ENCODE results near the gene PAK6. TPM values are rescaled to one million over a fixed set of nuclear protein-coding genes. Genes with fewer than 3 reads are reported as not detected.
A peak's percentile ranks its signal among the peaks of the same experiment; 100 is the strongest.

The PAK6 gene
- total RNA-seq, 1 donor, result not detected

DNA sequence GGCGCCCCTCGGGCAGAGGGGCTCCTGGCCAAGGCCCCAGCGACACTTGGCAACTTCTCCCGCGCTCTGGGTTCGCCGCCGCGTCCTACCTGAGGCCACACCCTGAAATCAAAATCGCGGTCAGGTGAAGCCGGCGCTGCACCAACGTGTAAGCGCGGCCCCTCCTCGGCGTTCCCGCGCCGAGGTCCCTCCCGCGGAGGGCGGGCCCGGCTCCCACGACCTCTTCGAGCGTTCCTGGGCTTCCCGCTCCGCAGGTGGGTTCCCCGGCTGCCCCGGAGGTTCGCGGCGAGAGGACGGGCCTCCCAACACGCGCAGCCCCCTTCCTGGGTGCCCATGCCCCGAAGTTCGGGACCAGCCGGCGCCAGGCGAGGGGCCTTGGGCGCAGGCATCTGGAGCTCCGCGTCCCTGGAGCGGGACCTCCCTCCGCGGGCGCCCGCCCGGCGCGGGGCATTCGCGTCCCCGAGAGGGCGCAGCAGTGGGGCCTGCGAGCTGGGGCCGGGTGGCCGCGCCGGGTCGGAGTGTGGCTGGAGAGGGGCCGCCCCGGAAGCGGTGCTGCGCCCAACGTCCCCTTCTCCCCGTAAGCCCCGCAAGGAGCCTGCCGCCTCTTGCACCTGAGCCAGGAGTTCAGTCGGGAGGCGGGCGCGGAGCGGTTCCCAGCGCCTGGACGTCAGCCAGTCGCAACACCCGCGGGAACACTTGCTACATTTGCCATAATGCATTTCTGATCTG is 13.7 kb downstream of the PAK6 start:
- peak; percentile 85 for DNase-seq (ENCODE audit: insufficient read length, low spot score, missing footprints)
- TF ChIP-seq, protein P1, sequence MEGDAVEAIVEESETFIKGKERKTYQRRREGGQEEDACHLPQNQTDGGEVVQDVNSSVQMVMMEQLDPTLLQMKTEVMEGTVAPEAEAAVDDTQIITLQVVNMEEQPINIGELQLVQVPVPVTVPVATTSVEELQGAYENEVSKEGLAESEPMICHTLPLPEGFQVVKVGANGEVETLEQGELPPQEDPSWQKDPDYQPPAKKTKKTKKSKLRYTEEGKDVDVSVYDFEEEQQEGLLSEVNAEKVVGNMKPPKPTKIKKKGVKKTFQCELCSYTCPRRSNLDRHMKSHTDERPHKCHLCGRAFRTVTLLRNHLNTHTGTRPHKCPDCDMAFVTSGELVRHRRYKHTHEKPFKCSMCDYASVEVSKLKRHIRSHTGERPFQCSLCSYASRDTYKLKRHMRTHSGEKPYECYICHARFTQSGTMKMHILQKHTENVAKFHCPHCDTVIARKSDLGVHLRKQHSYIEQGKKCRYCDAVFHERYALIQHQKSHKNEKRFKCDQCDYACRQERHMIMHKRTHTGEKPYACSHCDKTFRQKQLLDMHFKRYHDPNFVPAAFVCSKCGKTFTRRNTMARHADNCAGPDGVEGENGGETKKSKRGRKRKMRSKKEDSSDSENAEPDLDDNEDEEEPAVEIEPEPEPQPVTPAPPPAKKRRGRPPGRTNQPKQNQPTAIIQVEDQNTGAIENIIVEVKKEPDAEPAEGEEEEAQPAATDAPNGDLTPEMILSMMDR (IDR thresholded peaks at IDR 0.05; ENCODE audit: extremely low read depth, low read depth, low read length), result no peak
- Histone ChIP-seq H3K4me2 (ENCODE audit: insufficient read depth, low read length) (peak overlapping the region; percentile 81), H3K79me2 (ENCODE audit: insufficient read depth, low read length) (no peaks in the 10 kb centered on the region), H3K9me3 (ENCODE audit: low read depth, low read length) (no peaks in the 10 kb centered on the region), H4K20me1 (ENCODE audit: insufficient read depth, low read length) (no peaks in the 10 kb centered on the region), H2AFZ (ENCODE audit: low read length) (peak overlapping the region; percentile 70), H3K4me1 (ENCODE audit: insufficient read depth, low read length) (peaks cover 4% of the 10 kb centered on the region), H3K27me3 (ENCODE audit: insufficient read depth, low read length) (peaks cover 51% of the 10 kb centered on the region), H3K27ac (ENCODE audit: low read depth, low read length) (no peak overlapping the region), H3K4me3 (ENCODE audit: insufficient read depth, low read length) (peak overlapping the region; percentile 69), H3K36me3 (ENCODE audit: insufficient read depth, low read length) (no peaks in the 10 kb centered on the region)

DNA sequence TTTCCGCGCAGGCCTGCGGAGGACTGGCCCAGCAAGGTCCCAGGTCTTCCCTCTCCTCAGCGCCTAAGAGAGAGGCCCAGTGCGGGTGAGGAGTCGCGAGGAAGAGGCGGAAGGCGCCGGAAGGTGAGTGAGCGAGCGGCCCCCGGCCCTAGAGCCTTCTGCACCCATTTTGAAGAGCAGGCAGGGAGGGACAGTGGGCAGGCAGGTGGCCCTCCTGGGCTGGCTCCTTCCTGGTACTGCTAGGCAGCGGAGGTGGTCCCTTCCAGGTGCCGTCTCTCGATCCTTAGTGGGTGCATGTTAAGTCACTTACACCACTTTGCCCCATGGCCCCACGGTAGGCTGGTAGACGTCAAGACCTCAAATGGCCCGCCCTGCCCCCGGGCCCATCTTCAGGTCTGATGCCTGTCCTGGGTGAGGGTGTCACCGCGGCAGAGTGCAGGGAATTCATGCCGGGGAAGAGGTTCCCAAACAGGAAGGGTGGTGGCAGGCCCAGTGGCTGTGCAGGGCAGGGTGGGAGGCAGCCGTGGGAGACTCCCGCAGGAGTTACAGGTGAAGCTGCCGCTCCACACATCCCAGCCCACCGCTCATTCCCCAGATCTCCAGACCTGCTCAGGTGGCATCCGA is 14.4 kb downstream of the PAK6 start:
- H3K79me2 ChIP-seq (ENCODE audit: insufficient read depth, low read length), result no peaks in the 10 kb centered on the region
- DNase-seq (ENCODE audit: insufficient read length, low spot score, missing footprints), result peak; percentile 81
- H3K27me3 ChIP-seq (ENCODE audit: insufficient read depth, low read length), result peaks cover 50% of the 10 kb centered on the region
- TF ChIP-seq, protein P1 (IDR thresholded peaks at IDR 0.05; ENCODE audit: extremely low read depth, low read depth, low read length), result no peak
- no peaks in the 10 kb centered on the region for H3K36me3 ChIP-seq (ENCODE audit: insufficient read depth, low read length)
- peak overlapping the region; percentile 70 for H2AFZ ChIP-seq (ENCODE audit: low read length)
- peaks cover 4% of the 10 kb centered on the region for H3K4me1 ChIP-seq (ENCODE audit: insufficient read depth, low read length)
- no peak overlapping the region for H3K27ac ChIP-seq (ENCODE audit: low read depth, low read length)
- H4K20me1 ChIP-seq (ENCODE audit: insufficient read depth, low read length), result no peaks in the 10 kb centered on the region
- peak overlapping the region; percentile 81 for H3K4me2 ChIP-seq (ENCODE audit: insufficient read depth, low read length)
- H3K4me3 ChIP-seq (ENCODE audit: insufficient read depth, low read length), result peak overlapping the region; percentile 69
- no peaks in the 10 kb centered on the region for H3K9me3 ChIP-seq (ENCODE audit: low read depth, low read length)

DNA sequence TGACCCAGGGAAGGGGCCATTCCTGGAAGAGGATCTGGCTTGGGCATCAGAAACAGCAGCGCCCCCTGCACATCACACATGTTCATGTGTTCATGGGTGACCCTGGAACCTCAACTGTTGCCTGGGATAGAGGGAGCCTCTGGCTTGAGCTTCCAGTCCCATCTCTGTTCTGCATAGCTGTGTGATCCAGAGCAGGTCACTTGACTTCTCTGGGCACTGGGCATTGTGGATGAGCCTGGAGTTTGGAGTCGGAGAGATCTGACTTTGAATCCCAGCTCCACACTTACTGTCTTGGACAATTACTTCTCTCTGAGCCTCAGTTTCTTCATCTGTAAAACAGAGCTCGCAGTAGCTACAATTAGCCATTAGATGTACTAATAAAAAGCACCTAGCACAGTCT is 15.6 kb downstream of the PAK6 start:
- Histone ChIP-seq H3K36me3 (ENCODE audit: insufficient read depth, low read length) (no peaks in the 10 kb centered on the region), H3K4me1 (ENCODE audit: insufficient read depth, low read length) (no peaks in the 10 kb centered on the region), H3K9me3 (ENCODE audit: low read depth, low read length) (no peaks in the 10 kb centered on the region), H4K20me1 (ENCODE audit: insufficient read depth, low read length) (no peaks in the 10 kb centered on the region), H3K4me3 (ENCODE audit: insufficient read depth, low read length) (no peak overlapping the region), H3K79me2 (ENCODE audit: insufficient read depth, low read length) (no peaks in the 10 kb centered on the region), H3K4me2 (ENCODE audit: insufficient read depth, low read length) (no peak overlapping the region), H2AFZ (ENCODE audit: low read length) (no peak overlapping the region), H3K27ac (ENCODE audit: low read depth, low read length) (no peak overlapping the region), H3K27me3 (ENCODE audit: insufficient read depth, low read length) (peaks cover 51% of the 10 kb centered on the region)
- TF ChIP-seq, protein P1 (IDR thresholded peaks at IDR 0.05; ENCODE audit: extremely low read depth, low read depth, low read length), result no peak
- DNase-seq (ENCODE audit: insufficient read length, low spot score, missing footprints), result no peak

DNA sequence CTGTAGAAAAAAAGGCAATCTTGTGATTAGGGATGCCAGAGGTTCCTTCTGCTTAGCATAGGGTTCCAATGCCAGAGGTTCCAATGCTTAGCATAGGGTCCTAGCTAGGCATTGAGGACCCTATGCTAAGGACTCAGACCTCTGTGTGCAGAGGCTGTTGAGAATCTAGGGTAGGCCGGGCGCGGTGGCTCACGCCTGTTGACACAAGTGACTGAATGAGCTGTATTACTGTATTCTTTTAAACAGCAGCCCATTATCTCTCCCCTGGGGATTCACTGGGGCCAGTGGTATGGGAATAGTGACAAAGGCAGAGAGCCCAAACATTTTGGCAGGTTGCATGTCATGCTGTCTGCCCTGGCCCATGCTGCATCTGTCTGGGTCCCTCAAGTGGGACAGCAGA is 16.2 kb downstream of the PAK6 start:
- TF ChIP-seq, protein P1 (IDR thresholded peaks at IDR 0.05; ENCODE audit: extremely low read depth, low read depth, low read length), result no peak
- Histone ChIP-seq H3K27me3 (ENCODE audit: insufficient read depth, low read length) (peaks cover 47% of the 10 kb centered on the region), H3K9me3 (ENCODE audit: low read depth, low read length) (no peaks in the 10 kb centered on the region), H3K27ac (ENCODE audit: low read depth, low read length) (no peak overlapping the region), H3K36me3 (ENCODE audit: insufficient read depth, low read length) (no peaks in the 10 kb centered on the region), H3K4me1 (ENCODE audit: insufficient read depth, low read length) (no peaks in the 10 kb centered on the region), H3K4me2 (ENCODE audit: insufficient read depth, low read length) (no peak overlapping the region), H3K4me3 (ENCODE audit: insufficient read depth, low read length) (no peak overlapping the region), H2AFZ (ENCODE audit: low read length) (no peak overlapping the region), H3K79me2 (ENCODE audit: insufficient read depth, low read length) (no peaks in the 10 kb centered on the region), H4K20me1 (ENCODE audit: insufficient read depth, low read length) (no peaks in the 10 kb centered on the region)
- DNase-seq (ENCODE audit: insufficient read length, low spot score, missing footprints), result no peak

Measured in osteoblast (primary cell).